Inflammatory macrophage treated with lipopolysaccharide for 4 hours (primary cell): ENCODE data around the gene ELAVL2.

ENCODE experiments used
- DNase-seq: peaks from one replicate; pipeline ENCODE4 v3.0.0-alpha.2; 2020

The ELAVL2 gene

GRCh38 chr9:23826120-23826629 is at the start of gene ELAVL2:
Gene ELAVL2 (minus strand): TSS chr9:23826240. CDS start chr9:23762234, 64,006 bp downstream.
- no peak for DNase-seq

- DNase-seq = no peak
Measured at GRCh38 chr9:23858234-23858633, 32.2 kb upstream of the ELAVL2 start.

- DNase-seq = no peak
Measured at GRCh38 chr9:23855873-23856604, 30.0 kb upstream of the ELAVL2 start.

GRCh38 chr9:23850690-23851629 is 24.9 kb upstream of the ELAVL2 start:
- DNase-seq = no peak

- DNase-seq = no peak
Measured at GRCh38 chr9:23850242-23850689, 24.2 kb upstream of the ELAVL2 start.

- no peak for DNase-seq
Measured at GRCh38 chr9:23849379-23850035, 23.5 kb upstream of the ELAVL2 start.

GRCh38 chr9:23842565-23843129 is 16.6 kb upstream of the ELAVL2 start:
- DNase-seq = no peak

GRCh38 chr9:23841304-23841703 is 15.3 kb upstream of the ELAVL2 start:
- no peak for DNase-seq

- DNase-seq = no peak
Measured at GRCh38 chr9:23837038-23837437, 11.0 kb upstream of the ELAVL2 start.

GRCh38 chr9:23830929-23831730 is 5.1 kb upstream of the ELAVL2 start:
- DNase-seq = no peak

- no peak for DNase-seq
Measured at GRCh38 chr9:23830476-23830805, 4.4 kb upstream of the ELAVL2 start.

- no peak for DNase-seq
Measured at GRCh38 chr9:23829580-23830475, 3.8 kb upstream of the ELAVL2 start.

GRCh38 chr9:23825700-23826099 is 340 bp downstream of the ELAVL2 start:
- no peak for DNase-seq

- DNase-seq = no peak
Measured at GRCh38 chr9:23824830-23825591, 1.0 kb downstream of the ELAVL2 start.

GRCh38 chr9:23823986-23824829 is 1.8 kb downstream of the ELAVL2 start:
- no peak for DNase-seq

- no peak for DNase-seq
Measured at GRCh38 chr9:23823269-23823668, 2.8 kb downstream of the ELAVL2 start.

GRCh38 chr9:23822261-23823169 is 3.5 kb downstream of the ELAVL2 start:
- no peak for DNase-seq
